ENCODE data around the gene ELMOD3.
"Not testable (repeated sequence)": the region's sequence is repeated elsewhere in the genome, so short reads cannot be mapped to it uniquely, and the experiment has no call there.

ELMOD3 gene

GRCh38 chr2:85312404-85312803 lies 42.2 kb upstream of the ELMOD3 start:
- TF ChIP-seq CTCF (IDR thresholded peaks at IDR 0.05; ENCODE audit: control insufficient read depth, extremely low read depth, insufficient read depth): no peak
- H3K4me3 ChIP-seq (ENCODE audit: low read depth, low read length): no peak overlapping the region
- no peak for DNase-seq (ENCODE audit: low read depth)

- H3K4me3 ChIP-seq (ENCODE audit: low read depth, low read length): no peak overlapping the region
- TF ChIP-seq CTCF (IDR thresholded peaks at IDR 0.05; ENCODE audit: control insufficient read depth, extremely low read depth, insufficient read depth): no peak
- no peak for DNase-seq (ENCODE audit: low read depth)
Observed at GRCh38 chr2:85314884-85315242, 39.7 kb upstream of the ELMOD3 start.

GRCh38 chr2:85315921-85316320 lies 38.6 kb upstream of the ELMOD3 start:
- not testable (repeated sequence) for H3K4me3 ChIP-seq (ENCODE audit: low read depth, low read length); DNase-seq (ENCODE audit: low read depth)

GRCh38 chr2:85318222-85319074 lies 36.1 kb upstream of the ELMOD3 start:
- TF ChIP-seq CTCF (IDR thresholded peaks at IDR 0.05; ENCODE audit: control insufficient read depth, extremely low read depth, insufficient read depth): no peak
- no peak for DNase-seq (ENCODE audit: low read depth)
- H3K4me3 ChIP-seq (ENCODE audit: low read depth, low read length): no peak overlapping the region

- DNase-seq (ENCODE audit: low read depth): no peak
- no peak overlapping the region for H3K4me3 ChIP-seq (ENCODE audit: low read depth, low read length)
- TF ChIP-seq CTCF (IDR thresholded peaks at IDR 0.05; ENCODE audit: control insufficient read depth, extremely low read depth, insufficient read depth): no peak
Observed at GRCh38 chr2:85319796-85320195, 34.8 kb upstream of the ELMOD3 start.

GRCh38 chr2:85323351-85323987 lies 31.1 kb upstream of the ELMOD3 start:
- TF ChIP-seq CTCF (IDR thresholded peaks at IDR 0.05; ENCODE audit: control insufficient read depth, extremely low read depth, insufficient read depth): no peak
- no peak overlapping the region for H3K4me3 ChIP-seq (ENCODE audit: low read depth, low read length)
- no peak for DNase-seq (ENCODE audit: low read depth)

- not testable (repeated sequence) for H3K4me3 ChIP-seq (ENCODE audit: low read depth, low read length); DNase-seq (ENCODE audit: low read depth)
Observed at GRCh38 chr2:85323988-85324367, 30.6 kb upstream of the ELMOD3 start.
